Muscle layer of colon (tissue), 2 donors: Measurements from ENCODE around the gene EXOSC5.
"Not testable (repeated sequence)": the region's sequence is repeated elsewhere in the genome, so short reads cannot be mapped to it uniquely, and the experiment has no call there.

Experiments used
- H3K27ac ChIP-seq: one replicate; pipeline ENCODE4 v1.7.0; 2013; ENCODE audit warnings: low read depth, mild to moderate bottlenecking, low read length, moderate library complexity
- H3K27me3 ChIP-seq, 2 donors: one replicate each; pipeline ENCODE4 v1.7.0; 2013; ENCODE audit warnings: low read length in 2 of 2, mild to moderate bottlenecking in 2 of 2; ENCODE audit not compliant: insufficient read depth in 2 of 2, control insufficient read depth in 1 of 2
- H3K36me3 ChIP-seq: one replicate; pipeline ENCODE4 v1.7.0; 2013; ENCODE audit warnings: mild to moderate bottlenecking, low read length; ENCODE audit not compliant: insufficient read depth
- H3K4me1 ChIP-seq: one replicate; pipeline ENCODE4 v1.7.0; 2013; ENCODE audit warnings: mild to moderate bottlenecking, low read length; ENCODE audit not compliant: insufficient read depth
- H3K4me3 ChIP-seq, 2 donors: one replicate each; pipeline ENCODE4 v1.7.0; 2013; ENCODE audit warnings: low read length in 2 of 2, low read depth in 1 of 2, mild to moderate bottlenecking in 1 of 2, moderate library complexity in 1 of 2
- H3K9ac ChIP-seq: one replicate; pipeline ENCODE4 v1.7.0; 2013; ENCODE audit warnings: low read length
- H3K9me3 ChIP-seq: one replicate; pipeline ENCODE4 v1.7.0; 2013; ENCODE audit warnings: mild to moderate bottlenecking, low read length
- donor health status: abdominal sarcoma.
- donor health status: Adenocarcinoma of cecum.

EXOSC5 gene

GRCh38 chr19:41411968-41412265 is 14.8 kb upstream of the EXOSC5 start:
- Histone ChIP-seq H3K27ac (no peak overlapping the region), H3K36me3 (peaks cover 55% of the 10 kb centered on the region)

GRCh38 chr19:41411100-41411967 is 14.2 kb upstream of the EXOSC5 start:
- no peak overlapping the region for H3K4me3 ChIP-seq
- no peak overlapping the region for H3K9ac ChIP-seq
- peaks cover 49% of the 10 kb centered on the region for H3K36me3 ChIP-seq
- H3K27ac ChIP-seq, result no peak overlapping the region
- H3K4me1 ChIP-seq, result peaks cover 6% of the 10 kb centered on the region
- no peaks in the 10 kb centered on the region for H3K9me3 ChIP-seq
- no peaks in the 10 kb centered on the region for H3K27me3 ChIP-seq

More at GRCh38 chr19:41411968-41412265, 14.8 kb upstream of the EXOSC5 start:
- H3K9me3 ChIP-seq, result no peaks in the 10 kb centered on the region
- H3K4me3 ChIP-seq, result no peak overlapping the region
- H3K4me1 ChIP-seq, result peaks cover 6% of the 10 kb centered on the region
- no peak overlapping the region for H3K9ac ChIP-seq
- no peaks in the 10 kb centered on the region for H3K27me3 ChIP-seq

GRCh38 chr19:41410336-41411054 is 13.3 kb upstream of the EXOSC5 start:
- H3K9ac ChIP-seq, result no peak overlapping the region
- no peaks in the 10 kb centered on the region for H3K27me3 ChIP-seq
- H3K4me1 ChIP-seq, result peaks cover 6% of the 10 kb centered on the region
- H3K27ac ChIP-seq, result no peak overlapping the region
- H3K36me3 ChIP-seq, result peaks cover 45% of the 10 kb centered on the region
- H3K9me3 ChIP-seq, result no peaks in the 10 kb centered on the region
- H3K4me3 ChIP-seq, result no peak overlapping the region

- no peak overlapping the region for H3K4me3 ChIP-seq
- H3K4me1 ChIP-seq, result peaks cover 6% of the 10 kb centered on the region
- no peaks in the 10 kb centered on the region for H3K9me3 ChIP-seq
- no peak overlapping the region for H3K9ac ChIP-seq
- peaks cover 32% of the 10 kb centered on the region for H3K36me3 ChIP-seq
- H3K27me3 ChIP-seq, result no peaks in the 10 kb centered on the region
- no peak overlapping the region for H3K27ac ChIP-seq
These were observed 12.1 kb upstream of the EXOSC5 start for GRCh38 chr19:41409288-41409687.

GRCh38 chr19:41408846-41409245 is 11.7 kb upstream of the EXOSC5 start:
- H3K9ac ChIP-seq, H3K4me3 ChIP-seq, H3K9me3 ChIP-seq, H3K27me3 ChIP-seq, H3K27ac ChIP-seq, H3K4me1 ChIP-seq: not testable (repeated sequence)
- peaks cover 28% of the 10 kb centered on the region for H3K36me3 ChIP-seq

GRCh38 chr19:41408256-41408655 is 11.1 kb upstream of the EXOSC5 start:
- Histone ChIP-seq H3K4me3 (no peak overlapping the region), H3K27me3 (no peaks in the 10 kb centered on the region), H3K36me3 (peaks cover 22% of the 10 kb centered on the region), H3K9me3 (no peaks in the 10 kb centered on the region), H3K9ac (no peak overlapping the region), H3K4me1 (peaks cover 6% of the 10 kb centered on the region), H3K27ac (no peak overlapping the region)

GRCh38 chr19:41407271-41407670 is 10.1 kb upstream of the EXOSC5 start:
- Histone ChIP-seq H3K4me1 (peaks cover 6% of the 10 kb centered on the region), H3K27me3 (no peaks in the 10 kb centered on the region), H3K9ac (no peak overlapping the region), H3K4me3 (no peak overlapping the region), H3K9me3 (no peaks in the 10 kb centered on the region), H3K36me3 (peaks cover 16% of the 10 kb centered on the region), H3K27ac (no peak overlapping the region)

- Histone ChIP-seq H3K36me3 (peaks cover 7% of the 10 kb centered on the region), H3K9me3 (no peaks in the 10 kb centered on the region), H3K9ac (no peak overlapping the region), H3K27me3 (no peaks in the 10 kb centered on the region), H3K4me3 (no peak overlapping the region), H3K4me1 (peaks cover 6% of the 10 kb centered on the region), H3K27ac (no peak overlapping the region)
These were observed 8.6 kb upstream of the EXOSC5 start for GRCh38 chr19:41405776-41406175.

- Histone ChIP-seq H3K27ac (no peak overlapping the region), H3K27me3 (no peaks in the 10 kb centered on the region), H3K9ac (no peak overlapping the region), H3K4me1 (peaks cover 8% of the 10 kb centered on the region), H3K4me3 (no peak overlapping the region), H3K36me3 (peaks cover 5% of the 10 kb centered on the region), H3K9me3 (no peaks in the 10 kb centered on the region)
These were observed 6.2 kb upstream of the EXOSC5 start for GRCh38 chr19:41403181-41403970.

GRCh38 chr19:41402010-41402409 is 4.9 kb upstream of the EXOSC5 start:
- no peak overlapping the region for H3K27ac ChIP-seq
- H3K4me3 ChIP-seq, result no peak overlapping the region
- H3K4me1 ChIP-seq, result peaks cover 12% of the 10 kb centered on the region
- peaks cover 5% of the 10 kb centered on the region for H3K36me3 ChIP-seq
- H3K9me3 ChIP-seq, result no peaks in the 10 kb centered on the region
- H3K9ac ChIP-seq, result no peak overlapping the region
- H3K27me3 ChIP-seq, result no peaks in the 10 kb centered on the region

GRCh38 chr19:41401483-41401882 is 4.3 kb upstream of the EXOSC5 start:
- Histone ChIP-seq H3K27ac (no peak overlapping the region), H3K4me3 (no peak overlapping the region), H3K9me3 (no peaks in the 10 kb centered on the region), H3K27me3 (no peaks in the 10 kb centered on the region), H3K9ac (no peak overlapping the region), H3K36me3 (peaks cover 5% of the 10 kb centered on the region), H3K4me1 (peaks cover 12% of the 10 kb centered on the region)
